CD4-positive, alpha-beta T cell treated with Interleukin-12 subunit alpha and Interleukin-12 subunit beta, for 1 hour (primary cell): ENCODE measurements around the gene PFKM.
"Not testable (repeated sequence)": the region's sequence is repeated elsewhere in the genome, so short reads cannot be mapped to it uniquely, and the experiment has no call there.

Experiments
- DNase-seq: peaks from one replicate; pipeline ENCODE4 v3.0.0-alpha.2; 2020

PFKM gene

GRCh38 chr12:48115957-48116356 lies 3.2 kb upstream of the PFKM start:
- DNase-seq, result no peak

DNA sequence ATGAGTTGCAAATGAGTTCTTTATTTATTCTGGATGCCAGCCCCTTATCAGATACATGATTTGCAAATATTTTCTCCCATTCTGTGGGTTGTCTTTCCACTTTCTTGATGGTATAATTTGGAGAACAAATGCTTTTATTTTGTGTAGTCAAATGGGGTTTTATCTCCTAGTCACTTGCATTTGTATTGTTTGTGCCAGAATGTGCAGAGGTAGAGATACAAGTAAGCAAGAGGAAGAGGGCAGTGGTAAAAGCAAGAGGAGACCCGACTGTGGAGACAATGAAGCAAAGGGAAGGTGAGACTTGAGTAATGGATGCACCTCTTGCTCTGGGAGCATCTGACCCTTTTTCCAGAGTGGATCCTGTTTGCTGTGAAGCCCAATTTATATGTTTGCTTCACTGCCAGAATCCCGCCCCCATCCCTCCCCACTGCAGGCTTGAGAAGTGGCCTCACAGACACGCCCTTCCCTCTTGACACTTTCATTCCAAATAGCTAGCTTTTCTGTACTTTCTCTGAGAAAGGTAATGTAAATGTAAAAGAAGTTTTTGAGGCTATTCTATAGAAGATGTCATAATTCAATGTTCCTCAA lies 786 bp upstream of the PFKM start:
- no peak for DNase-seq

DNA sequence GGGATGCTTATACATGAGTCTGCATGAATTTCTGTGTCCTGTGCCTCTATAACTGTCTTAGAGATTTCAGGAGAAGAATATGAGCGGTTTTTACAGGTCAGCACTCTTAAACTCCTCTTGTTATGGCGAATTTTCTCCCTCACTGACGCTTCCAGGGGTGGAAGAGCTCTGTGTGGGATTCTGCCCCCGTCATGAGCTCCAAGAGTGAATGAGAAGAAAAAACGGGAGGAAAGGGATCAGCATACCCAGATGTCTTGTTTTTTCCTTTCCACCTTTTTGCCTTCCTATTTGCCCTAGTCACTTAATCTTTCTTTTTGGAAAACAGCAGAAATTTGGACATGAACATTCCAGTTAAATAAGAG lies 651 bp downstream of the PFKM start:
- DNase-seq, result no peak

- DNase-seq, result no peak
These were observed 2.4 kb downstream of the PFKM start for GRCh38 chr12:48121522-48121921.

- DNase-seq, result no peak
These were observed 3.1 kb downstream of the PFKM start for GRCh38 chr12:48122065-48122834.

DNA sequence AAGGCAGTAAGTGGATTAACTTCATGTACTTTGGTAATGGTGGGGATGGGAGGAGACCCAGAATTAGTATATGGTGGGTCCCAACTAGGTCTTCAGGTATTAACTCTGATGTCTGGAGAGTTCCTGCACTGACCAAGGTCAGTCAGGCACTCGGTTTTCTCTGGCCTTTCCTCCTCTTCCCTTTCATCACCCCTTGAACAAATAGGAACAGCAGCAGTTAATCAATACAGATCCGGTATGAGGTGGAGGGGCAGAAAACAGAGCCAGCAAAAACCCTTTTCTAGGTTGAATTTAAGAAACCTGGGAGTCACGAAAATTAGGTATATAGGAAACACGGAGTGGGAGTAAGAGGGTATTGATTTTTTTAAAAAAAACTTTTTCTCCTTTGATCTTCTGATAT lies 4.0 kb downstream of the PFKM start:
- no peak for DNase-seq

- not testable (repeated sequence) for DNase-seq
These were observed 6.4 kb downstream of the PFKM start for GRCh38 chr12:48125542-48125941.

DNA sequence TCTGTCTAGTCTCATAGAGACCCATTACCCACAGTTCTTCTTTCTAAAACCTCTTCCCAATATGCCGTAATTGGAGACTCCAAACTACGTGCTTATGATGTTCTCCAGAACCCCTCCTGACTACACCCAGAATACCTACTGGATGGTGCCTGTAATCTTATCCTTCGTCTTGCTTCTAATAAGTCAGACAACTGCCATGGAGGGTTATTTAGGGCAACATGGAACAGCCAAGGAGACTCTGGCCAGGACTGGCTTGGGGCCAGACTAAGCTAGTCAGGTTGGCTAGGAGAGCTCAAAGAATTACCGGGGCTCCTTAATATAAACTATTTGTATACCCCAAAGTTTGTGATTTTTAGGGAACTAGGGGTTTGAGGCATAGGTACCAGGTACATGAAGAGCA lies 6.8 kb downstream of the PFKM start:
- no peak for DNase-seq

DNA sequence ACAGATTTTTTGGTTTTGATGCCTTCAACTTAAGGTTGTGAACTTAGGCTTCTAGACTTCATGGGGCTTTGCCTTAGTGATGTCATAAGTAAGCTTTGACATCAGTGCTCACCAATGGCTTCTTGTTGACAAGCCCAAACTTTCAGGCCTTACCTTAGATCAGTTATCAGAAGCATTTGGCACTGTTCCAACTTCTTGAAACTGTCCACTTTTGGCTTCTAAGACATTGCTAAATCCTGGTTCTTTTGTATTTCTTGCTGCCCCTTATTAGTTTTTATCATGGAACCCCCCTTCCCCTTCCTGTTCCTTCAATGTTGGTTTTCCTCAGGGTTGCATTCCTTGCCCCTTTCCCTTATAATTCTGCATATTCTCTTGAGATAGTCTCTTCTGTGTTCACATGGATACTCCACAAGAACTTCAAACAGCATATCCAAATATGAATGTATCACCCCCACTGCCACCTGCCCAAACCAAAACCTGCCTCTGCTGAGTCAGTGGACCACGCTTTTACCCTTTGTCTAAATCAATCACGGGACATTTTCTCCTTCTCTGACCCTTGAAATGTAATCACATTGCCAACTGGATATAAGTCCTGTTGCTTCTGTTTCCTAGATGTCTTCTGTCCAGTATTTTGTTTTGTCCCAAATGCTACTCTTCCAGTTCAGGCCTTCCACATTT lies 7.9 kb downstream of the PFKM start:
- DNase-seq, result no peak

- no peak for DNase-seq
These were observed 9.6 kb downstream of the PFKM start for GRCh38 chr12:48128800-48129199.

- no peak for DNase-seq
These were observed 10.2 kb downstream of the PFKM start for GRCh38 chr12:48129376-48129775.

DNA sequence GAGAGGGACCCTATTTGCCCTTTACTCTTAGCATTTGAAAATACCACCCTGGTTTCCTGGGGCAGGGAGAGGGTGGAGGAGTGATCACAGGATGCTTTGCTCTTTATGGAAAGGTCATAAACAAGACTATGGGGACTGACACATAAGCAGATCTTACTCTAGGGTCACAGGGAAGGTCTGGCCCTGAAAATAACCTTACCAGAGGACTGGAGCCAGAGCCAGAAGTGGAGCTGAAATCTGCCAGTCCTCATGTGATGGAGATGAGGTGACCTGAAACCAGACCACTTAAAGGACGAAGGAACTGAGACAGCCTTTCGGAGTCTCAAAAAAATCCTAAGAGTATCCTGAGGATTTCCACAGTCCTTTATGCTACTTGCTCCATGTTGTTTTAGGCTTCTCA lies 12.4 kb downstream of the PFKM start:
- no peak for DNase-seq

- no peak for DNase-seq
These were observed 13.7 kb downstream of the PFKM start for GRCh38 chr12:48132826-48133225.

DNA sequence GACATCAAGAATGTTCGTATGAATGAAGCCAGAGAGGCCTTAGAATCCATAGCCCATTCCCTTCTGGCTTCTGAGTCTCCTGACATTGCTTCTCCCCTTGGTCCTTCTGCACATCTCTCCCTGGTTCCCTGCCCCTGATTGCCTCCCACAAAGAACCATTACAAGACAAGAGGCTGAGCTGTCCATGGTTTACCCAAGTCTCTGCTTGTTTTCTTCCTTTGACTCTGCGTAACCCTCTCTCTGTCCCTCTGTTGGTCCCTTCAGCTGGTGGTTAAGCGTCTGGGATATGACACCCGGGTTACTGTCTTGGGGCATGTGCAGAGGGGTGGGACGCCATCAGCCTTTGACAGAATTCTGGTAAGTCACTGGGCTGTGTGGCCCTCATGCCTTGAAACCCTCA lies 15.9 kb downstream of the PFKM start:
- DNase-seq, result no peak

DNA sequence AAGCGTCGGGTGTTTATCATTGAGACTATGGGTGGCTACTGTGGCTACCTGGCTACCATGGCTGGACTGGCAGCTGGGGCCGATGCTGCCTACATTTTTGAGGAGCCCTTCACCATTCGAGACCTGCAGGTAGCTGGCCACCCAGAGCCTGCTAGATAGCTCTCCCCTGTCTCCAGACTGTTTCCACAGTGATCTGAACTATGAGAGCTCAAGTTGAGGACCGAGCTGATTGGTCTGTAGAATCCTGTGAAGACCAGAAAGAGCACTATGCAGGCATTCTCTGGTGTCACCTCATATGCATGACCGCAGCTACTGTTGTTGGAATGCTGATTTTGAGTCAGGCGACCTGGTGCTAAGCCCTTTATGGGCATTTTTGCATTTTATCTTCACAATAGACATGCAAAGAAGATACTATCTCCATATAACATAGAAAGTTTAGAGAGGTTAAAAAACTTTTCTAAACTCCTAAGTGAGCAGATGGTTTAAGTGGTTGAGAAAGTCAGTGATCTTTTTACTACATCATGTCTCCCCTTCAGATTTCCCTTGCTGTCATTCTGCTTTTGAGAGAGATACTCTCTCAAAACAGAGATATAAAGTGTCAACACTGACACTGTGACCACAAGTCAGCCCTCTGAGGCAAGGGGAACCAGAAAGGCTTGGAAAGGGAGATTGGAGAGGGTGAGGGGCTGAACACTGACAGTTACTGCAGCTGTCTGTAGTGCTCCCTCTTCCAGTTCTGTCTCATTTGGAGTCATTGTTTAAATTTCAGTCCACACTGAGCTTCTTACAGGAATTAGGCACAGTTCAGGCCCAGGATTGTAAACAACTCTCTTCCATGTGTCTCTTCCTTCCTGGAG lies 23.9 kb downstream of the PFKM start:
- DNase-seq, result no peak

GRCh38 chr12:48143898-48144297 lies 24.7 kb downstream of the PFKM start:
- DNase-seq, result no peak

- no peak for DNase-seq
These were observed 26.8 kb downstream of the PFKM start for GRCh38 chr12:48145981-48146380.

- DNase-seq, result no peak
These were observed 32.1 kb downstream of the PFKM start for GRCh38 chr12:48151103-48151771.

- not testable (repeated sequence) for DNase-seq
These were observed 36.6 kb downstream of the PFKM start for GRCh38 chr12:48155786-48156185.

- DNase-seq, result no peak
These were observed 37.5 kb downstream of the PFKM start for GRCh38 chr12:48156652-48157017.

DNA sequence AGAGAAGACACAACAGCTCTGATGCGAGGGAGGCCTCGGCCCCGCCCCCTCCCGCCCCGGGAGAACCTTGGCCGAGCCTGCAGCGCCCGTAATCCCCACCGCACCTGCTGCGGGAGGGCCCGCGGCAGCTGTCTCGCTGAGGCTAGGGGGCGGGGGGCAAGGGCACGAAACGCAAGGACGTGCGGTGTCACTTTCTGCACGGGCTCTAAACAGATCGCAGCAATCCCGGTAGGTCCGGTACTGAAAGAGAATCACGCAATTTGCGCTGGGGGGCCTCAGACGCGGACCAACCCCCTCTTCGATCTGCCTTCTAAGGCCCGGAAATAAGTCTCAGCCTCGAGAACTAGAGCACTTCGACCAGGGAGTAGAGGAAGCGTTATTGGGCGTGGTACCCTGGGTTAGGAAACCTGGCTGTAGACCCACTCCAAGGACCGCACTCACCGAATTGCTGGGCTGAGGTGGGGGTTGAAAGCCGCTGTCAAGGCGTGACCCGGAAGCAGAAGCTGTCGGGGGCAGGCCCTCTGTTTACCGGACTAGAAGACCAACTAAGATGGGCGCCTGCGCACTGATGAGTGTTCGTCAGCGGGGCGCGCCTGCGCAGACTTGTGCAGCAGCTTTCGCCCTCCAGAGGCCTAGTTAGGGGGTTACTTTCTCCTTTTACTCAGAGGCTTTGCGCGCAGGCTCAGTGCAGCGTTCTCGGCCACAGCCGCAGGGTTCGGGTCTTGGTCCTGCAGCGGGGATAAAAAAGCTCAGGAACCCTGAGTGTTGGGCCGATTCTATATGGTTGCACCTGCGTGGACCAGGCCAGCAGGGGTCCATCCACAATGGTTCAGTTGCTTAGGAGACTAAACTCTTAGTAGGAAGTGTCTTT lies 38.1 kb downstream of the PFKM start, which contains the start of gene ASB8:
Gene ASB8, minus strand, starts transcription at position 498 of the 871 bp plus-strand sequence. CDS start 4,019 bp downstream, outside the sequence.
- peak; percentile 99 for DNase-seq
